IMR-90 (cell line): ENCODE results near the gene APMAP. TPM values are rescaled to one million over a fixed set of nuclear protein-coding genes. Genes with fewer than 3 reads are reported as not detected.

Experiments used
- ATAC-seq: fragments of 200-7000 bp; cut with Tn5 transposase; 2 replicates; pipeline ENCODE4 v1.9.1; 2020; ENCODE audit warnings: low read depth, mild to moderate bottlenecking, moderate library complexity
- BruUV-seq: library from RNA; stranded (reverse); fragments of 400-500 nt; replicated peaks from 2 replicates; lab custom pipeline; 2021; lab: Mats Ljungman, UMichigan
- CTCF ChIA-PET: fragments of 300-600 bp; formaldehyde crosslinking; extraction: SDS; loops from one replicate; lab custom pipeline; 2021; ENCODE audit warnings: antibody characterized with exemption; lab: Yijun Ruan, JAX
- POLR2A ChIA-PET: fragments of 300-600 bp; sonication (Branson Sonifier 250); formaldehyde crosslinking; loops from one replicate; lab custom pipeline; 2022; ENCODE audit warnings: antibody characterized with exemption; ENCODE audit not compliant: unreplicated experiment; lab: Charles Lee
- DNase-seq: peaks from one replicate; pipeline ENCODE4 v3.0.0; 2013
- H2AFZ ChIP-seq: replicated peaks from 2 replicates; pipeline ENCODE3; 2013; ENCODE audit warnings: low read length, mild to moderate bottlenecking; ENCODE audit not compliant: poor library complexity
- H2AK5ac ChIP-seq: 2 replicates; pipeline ENCODE4 v1.6.1; 2013; ENCODE audit warnings: low read depth, low read length, inconsistent platforms
- H2AK9ac ChIP-seq: replicated peaks from 2 replicates; pipeline ENCODE3; 2013; ENCODE audit warnings: mild to moderate bottlenecking, low read depth, low read length, moderate library complexity; ENCODE audit not compliant: poor library complexity
- H2BK120ac ChIP-seq: 2 replicates; pipeline ENCODE4 v1.6.1; 2013; ENCODE audit warnings: low read depth, low read length, inconsistent platforms
- H2BK15ac ChIP-seq: 3 replicates; pipeline ENCODE4 v1.6.1; 2013; ENCODE audit warnings: low read depth, low read length, inconsistent platforms
- H2BK20ac ChIP-seq: 2 replicates; pipeline ENCODE4 v1.6.1; 2013; ENCODE audit warnings: low read depth, mild to moderate bottlenecking, inconsistent platforms, low read length, moderate library complexity
- H2BK5ac ChIP-seq: 2 replicates; pipeline ENCODE4 v1.6.1; 2013; ENCODE audit warnings: mild to moderate bottlenecking, low read depth, low read length, inconsistent platforms; ENCODE audit not compliant: poor library complexity, severe bottlenecking
- H3K14ac ChIP-seq: replicated peaks from 2 replicates; pipeline ENCODE4 v1.6.1; 2013; ENCODE audit warnings: low read depth, low read length, inconsistent platforms
- H3K18ac ChIP-seq: 2 replicates; pipeline ENCODE4 v1.6.1; 2013; ENCODE audit warnings: low read depth, low read length, control low read depth
- H3K23ac ChIP-seq: 2 replicates; pipeline ENCODE4 v1.6.1; 2013; ENCODE audit warnings: low read depth, low read length, inconsistent platforms
- H3K27ac ChIP-seq: 2 replicates; pipeline ENCODE4 v1.5.1; 2013; ENCODE audit warnings: mild to moderate bottlenecking, control low read depth, low read length; ENCODE audit not compliant: insufficient read depth
- H3K27me3 ChIP-seq: 2 replicates; pipeline ENCODE4 v1.6.1; 2013; ENCODE audit warnings: low read length; ENCODE audit not compliant: control insufficient read depth, insufficient read depth
- H3K36me3 ChIP-seq: 2 replicates; pipeline ENCODE4 v1.6.1; 2013; ENCODE audit warnings: low read length, mixed read lengths; ENCODE audit not compliant: control insufficient read depth, insufficient read depth
- H3K4ac ChIP-seq: 2 replicates; pipeline ENCODE4 v1.6.1; 2013; ENCODE audit warnings: low read depth, low read length, inconsistent platforms
- H3K4me1 ChIP-seq: 2 replicates; pipeline ENCODE4 v1.6.1; 2013; ENCODE audit warnings: low read length, mixed read lengths; ENCODE audit not compliant: control insufficient read depth, insufficient read depth
- H3K4me2 ChIP-seq: 2 replicates; pipeline ENCODE4 v1.6.1; 2013; ENCODE audit warnings: low read depth, mild to moderate bottlenecking, control low read depth, low read length, moderate library complexity
- H3K4me3 ChIP-seq: 2 replicates; pipeline ENCODE4 v1.5.1; 2013; ENCODE audit warnings: low read depth, mild to moderate bottlenecking, control low read depth, low read length, moderate library complexity; ENCODE audit not compliant: insufficient read depth
- H3K56ac ChIP-seq: 2 replicates; pipeline ENCODE4 v1.6.1; 2013; ENCODE audit warnings: low read length, inconsistent platforms; ENCODE audit not compliant: insufficient read depth; ENCODE audit errors: extremely low read depth
- H3K79me1 ChIP-seq, 2 experiments: 2 replicates each; pipeline ENCODE4 v1.6.1; 2013; ENCODE audit warnings: low read length in 2 of 2, inconsistent platforms in 1 of 2, low read depth in 1 of 2
- H3K9ac ChIP-seq: 2 replicates; pipeline ENCODE4 v1.6.1; 2013; ENCODE audit warnings: low read depth, low read length, control low read depth
- H3K9me1 ChIP-seq: 2 replicates; pipeline ENCODE4 v1.6.1; 2013; ENCODE audit warnings: low read length, inconsistent platforms; ENCODE audit not compliant: insufficient read depth
- H3K9me3 ChIP-seq: 2 replicates; pipeline ENCODE4 v1.6.1; 2013; ENCODE audit warnings: low read length; ENCODE audit not compliant: control insufficient read depth, insufficient read depth
- H4K20me1 ChIP-seq: 2 replicates; pipeline ENCODE4 v1.6.1; 2013; ENCODE audit warnings: low read length, inconsistent platforms; ENCODE audit not compliant: insufficient read depth
- H4K5ac ChIP-seq: 2 replicates; pipeline ENCODE4 v1.6.1; 2013; ENCODE audit warnings: mild to moderate bottlenecking, low read depth, low read length, control low read depth
- H4K8ac ChIP-seq, 2 experiments: 2 replicates each; pipeline ENCODE4 v1.6.1; 2013; ENCODE audit warnings: low read depth in 2 of 2, low read length in 2 of 2, control low read depth in 1 of 2, inconsistent platforms in 1 of 2
- H4K91ac ChIP-seq: 2 replicates; pipeline ENCODE4 v1.6.1; 2013; ENCODE audit warnings: low read depth, low read length, inconsistent platforms; ENCODE audit not compliant: insufficient read depth
- MXI1 ChIP-seq: IDR thresholded peaks from 2 replicates; pipeline ENCODE4 v1.6.1; 2012; ENCODE audit warnings: low read depth, mild to moderate bottlenecking, low read length, moderate library complexity, borderline replicate concordance
- NFE2L2 ChIP-seq: fragments of 150-350 bp; IDR thresholded peaks from 2 replicates; pipeline ENCODE4 v1.6.1; 2016; ENCODE audit warnings: low read depth, mild to moderate bottlenecking, low read length
- RFX5 ChIP-seq: IDR thresholded peaks from 2 replicates; pipeline ENCODE4 v1.8.0; 2012; ENCODE audit warnings: low read depth, mild to moderate bottlenecking, low read length, moderate library complexity
- WGBS, 2 experiments: methylation state at CpG; one replicate each; pipeline versions ENCODE4 v1.1.5 to v1.1.7; 2013; ENCODE audit warnings: missing lambda C conversion rate in 2 of 2; ENCODE audit not compliant: insufficient read length in 1 of 2; ENCODE audit errors: extremely low coverage in 2 of 2; 5-methylcytosine and 5-hydroxymethylcytosine counted together
- dilution Hi-C: fragments of 300-500 bp; cut with HindIII; formaldehyde crosslinking; loops from one replicate; pipeline ENCODE4 v1.14.3; 2018; ENCODE audit warnings: low sequenced_read_pairs; ENCODE audit not compliant: unreplicated experiment
- in situ Hi-C: fragments of 300-500 bp; cut with MboI; formaldehyde crosslinking; loops from 3 replicates; pipeline ENCODE4 v1.14.3; 2019; ENCODE audit warnings: low sequenced_read_pairs, inconsistent platforms, mixed read lengths
- intact Hi-C: fragments of 100-400 bp; cut with micrococcal nuclease; formaldehyde crosslinking; loops from 2 replicates; pipeline ENCODE4 v1.10.0; 2022
- polyA plus RNA-seq, 3 experiments: library from polyadenylated mRNA; depleted of rRNA; stranded (reverse); fragments of >200 nt; gene quantifications; 2 replicates each; pipeline ENCODE4 v1.2.3, GENCODE V29; 2012; ENCODE audit warnings: low replicate concordance in 1 of 3
- total RNA-seq: library from RNA; depleted of rRNA; stranded (reverse); fragments of >200 nt; gene quantifications from 2 replicates; pipeline ENCODE4 v1.2.3, GENCODE V29; 2012
- TF ChIP-seq, protein P1 (sequence below): fragments of 150-350 bp; IDR thresholded peaks from 2 replicates; pipeline ENCODE4 v1.6.1; 2016; ENCODE audit warnings: low read depth, mild to moderate bottlenecking, low read length, moderate library complexity, borderline replicate concordance

Gene APMAP
- total and polyA plus RNA-seq, 2 of the 4 experiments (the other 2 are of a cell fraction), result 67.2 to 88.8 TPM

DNA sequence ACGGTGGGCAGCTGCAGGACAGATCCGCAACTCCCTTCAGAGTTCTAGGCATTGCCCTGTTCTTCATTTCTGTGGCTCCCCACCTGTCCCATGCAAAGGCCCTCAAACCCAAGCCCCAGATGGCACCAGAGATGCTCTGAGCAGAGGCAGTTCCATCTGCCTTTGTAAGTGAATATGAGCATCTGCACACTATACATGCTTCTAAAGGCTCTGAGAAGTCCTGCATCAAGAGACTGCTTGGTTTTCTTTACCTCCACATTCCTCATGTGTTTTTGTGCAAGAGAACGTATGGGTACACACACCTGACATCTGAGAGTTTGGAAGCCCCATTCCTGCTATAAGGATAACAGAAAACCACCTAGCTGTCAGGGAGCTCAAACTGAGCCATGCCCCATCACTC lies 57.8 kb downstream of the APMAP start:
- Histone ChIP-seq H3K9me3 (no peaks in the 10 kb centered on the region), H2BK120ac (no peak overlapping the region), H3K4ac (no peak overlapping the region), H4K5ac (no peak overlapping the region), H3K4me2 (no peak overlapping the region), H3K27me3 (no peaks in the 10 kb centered on the region), H2AK5ac (no peak overlapping the region), H2BK20ac (no peak overlapping the region), H3K79me1 (no peaks in the 10 kb centered on the region), H3K14ac (no peak overlapping the region), H3K4me3 (no peak overlapping the region), H2AFZ (no peak overlapping the region), H3K18ac (no peak overlapping the region), H2BK5ac (no peak overlapping the region), H3K23ac (no peak overlapping the region), H4K91ac (no peak overlapping the region), H2BK15ac (no peak overlapping the region), H2AK9ac (no peak overlapping the region), H3K9ac (no peak overlapping the region), H3K27ac (no peak overlapping the region), H3K36me3 (no peaks in the 10 kb centered on the region), H4K20me1 (no peaks in the 10 kb centered on the region), H3K56ac (no peak overlapping the region), H3K4me1 (no peaks in the 10 kb centered on the region), H3K9me1 (no peaks in the 10 kb centered on the region; the same call in 1 of the 2 replicates), H4K8ac (no peak overlapping the region)
- dilution Hi-C loops, result no loop called here
- intact Hi-C loops, result no loop called here
- POLR2A ChIA-PET, result no interaction called here
- WGBS, 2 experiments, result 79% methylated on average over 2 of the region's 3 CpGs; no CpG with 5 or more reads in 1 of the 2 experiments
- TF ChIP-seq MXI1, result no peak
- no peak for TF ChIP-seq RFX5
- TF ChIP-seq, protein P1, sequence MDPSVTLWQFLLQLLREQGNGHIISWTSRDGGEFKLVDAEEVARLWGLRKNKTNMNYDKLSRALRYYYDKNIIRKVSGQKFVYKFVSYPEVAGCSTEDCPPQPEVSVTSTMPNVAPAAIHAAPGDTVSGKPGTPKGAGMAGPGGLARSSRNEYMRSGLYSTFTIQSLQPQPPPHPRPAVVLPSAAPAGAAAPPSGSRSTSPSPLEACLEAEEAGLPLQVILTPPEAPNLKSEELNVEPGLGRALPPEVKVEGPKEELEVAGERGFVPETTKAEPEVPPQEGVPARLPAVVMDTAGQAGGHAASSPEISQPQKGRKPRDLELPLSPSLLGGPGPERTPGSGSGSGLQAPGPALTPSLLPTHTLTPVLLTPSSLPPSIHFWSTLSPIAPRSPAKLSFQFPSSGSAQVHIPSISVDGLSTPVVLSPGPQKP, result no peak
- TF ChIP-seq NFE2L2, result no peak
- CTCF ChIA-PET, result no interaction called here
- in situ Hi-C loops, result no loop called here
- no TSS peak for BruUV-seq
- ATAC-seq (no peak), DNase-seq (no peak)
